HG03442 (cell line): ENCODE measurements around the gene ARAP1.

Source experiments
- ATAC-seq: cut with Tn5 transposase; IDR thresholded peaks from one replicate; pipeline ENCODE4 v1.9.1; 2021; ENCODE audit warnings: mild to moderate bottlenecking, moderate library complexity; ENCODE audit not compliant: unreplicated experiment

Gene ARAP1

DNA sequence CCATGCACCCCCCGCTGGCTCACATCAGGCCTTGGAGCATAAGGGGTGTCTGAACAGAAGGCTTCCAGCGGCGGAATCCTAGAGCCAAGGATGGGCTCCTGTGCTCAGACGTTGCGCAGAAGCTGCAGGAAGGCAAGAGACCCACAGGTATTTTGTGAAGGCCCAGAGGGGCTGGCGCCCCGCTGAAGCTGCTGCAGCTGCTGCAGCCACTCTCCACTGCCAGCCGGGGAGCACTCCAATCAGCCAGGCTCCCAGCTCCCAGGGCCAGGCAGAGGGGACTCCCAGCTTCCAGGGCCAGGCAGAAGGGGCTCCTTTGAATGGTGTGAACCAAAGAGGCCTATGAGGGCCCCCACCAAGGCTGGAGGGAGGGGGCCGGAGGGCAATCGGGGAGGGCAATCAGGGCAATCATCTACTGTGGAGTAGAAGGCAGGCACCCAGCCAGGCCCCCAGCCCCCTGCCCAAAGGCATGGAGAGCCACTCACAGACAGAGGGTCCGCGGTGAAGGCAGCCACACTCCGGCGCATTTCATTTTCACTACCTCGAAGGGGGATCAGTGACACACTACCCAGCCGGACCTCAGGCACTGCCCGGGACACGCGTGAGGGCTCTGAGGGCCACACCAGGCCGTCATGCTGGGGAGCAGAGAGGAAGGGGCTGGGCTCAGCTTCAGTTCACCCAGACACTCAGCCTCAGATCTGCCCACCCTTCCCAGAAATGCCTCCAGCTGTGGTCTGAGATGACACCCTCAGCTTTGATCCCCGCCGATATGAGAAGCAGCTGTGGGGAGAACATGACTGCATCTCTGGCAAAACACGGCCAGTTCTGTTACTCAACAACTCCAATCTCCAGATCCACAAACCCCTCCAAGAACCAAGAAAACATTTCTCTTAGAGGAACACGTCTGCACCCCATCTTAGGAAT lies 66.4 kb downstream of the ARAP1 start:
- ATAC-seq: no peak

- no peak for ATAC-seq
Measured at GRCh38 chr11:72684236-72684912, 67.8 kb downstream of the ARAP1 start.

- ATAC-seq: peak; percentile 44
Measured at GRCh38 chr11:72683782-72684200, 68.4 kb downstream of the ARAP1 start.

GRCh38 chr11:72682858-72683243 lies 69.4 kb downstream of the ARAP1 start:
- ATAC-seq: no peak

DNA sequence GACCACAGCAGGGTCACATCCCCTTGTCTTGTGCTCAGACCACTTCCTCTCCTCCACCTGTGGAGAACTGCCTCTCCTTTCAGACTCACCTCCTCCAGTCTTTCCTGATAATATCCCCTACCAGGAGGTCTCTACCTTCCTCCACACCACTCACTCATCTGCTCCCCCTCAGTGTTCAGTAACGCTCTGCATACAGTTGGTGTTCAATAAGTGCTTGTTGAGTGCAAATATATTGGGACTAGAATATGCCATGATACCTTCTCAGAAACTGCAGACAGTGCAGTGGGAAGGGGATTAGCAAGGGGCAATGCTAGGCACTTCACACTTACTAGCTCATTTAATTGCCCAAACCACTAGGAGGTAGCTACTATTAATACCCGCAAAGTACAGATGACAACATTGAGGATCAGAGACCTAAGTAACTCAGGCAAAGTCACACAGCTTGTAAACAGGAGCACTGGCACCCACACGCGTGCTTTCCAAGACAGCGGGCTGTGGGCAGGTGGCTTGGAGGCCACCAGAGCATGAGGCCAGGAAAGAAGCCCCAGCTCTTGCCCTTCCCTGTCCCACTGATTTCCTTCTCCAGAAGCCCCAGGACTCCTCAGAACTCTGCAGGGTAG lies 69.9 kb downstream of the ARAP1 start:
- ATAC-seq: no peak

DNA sequence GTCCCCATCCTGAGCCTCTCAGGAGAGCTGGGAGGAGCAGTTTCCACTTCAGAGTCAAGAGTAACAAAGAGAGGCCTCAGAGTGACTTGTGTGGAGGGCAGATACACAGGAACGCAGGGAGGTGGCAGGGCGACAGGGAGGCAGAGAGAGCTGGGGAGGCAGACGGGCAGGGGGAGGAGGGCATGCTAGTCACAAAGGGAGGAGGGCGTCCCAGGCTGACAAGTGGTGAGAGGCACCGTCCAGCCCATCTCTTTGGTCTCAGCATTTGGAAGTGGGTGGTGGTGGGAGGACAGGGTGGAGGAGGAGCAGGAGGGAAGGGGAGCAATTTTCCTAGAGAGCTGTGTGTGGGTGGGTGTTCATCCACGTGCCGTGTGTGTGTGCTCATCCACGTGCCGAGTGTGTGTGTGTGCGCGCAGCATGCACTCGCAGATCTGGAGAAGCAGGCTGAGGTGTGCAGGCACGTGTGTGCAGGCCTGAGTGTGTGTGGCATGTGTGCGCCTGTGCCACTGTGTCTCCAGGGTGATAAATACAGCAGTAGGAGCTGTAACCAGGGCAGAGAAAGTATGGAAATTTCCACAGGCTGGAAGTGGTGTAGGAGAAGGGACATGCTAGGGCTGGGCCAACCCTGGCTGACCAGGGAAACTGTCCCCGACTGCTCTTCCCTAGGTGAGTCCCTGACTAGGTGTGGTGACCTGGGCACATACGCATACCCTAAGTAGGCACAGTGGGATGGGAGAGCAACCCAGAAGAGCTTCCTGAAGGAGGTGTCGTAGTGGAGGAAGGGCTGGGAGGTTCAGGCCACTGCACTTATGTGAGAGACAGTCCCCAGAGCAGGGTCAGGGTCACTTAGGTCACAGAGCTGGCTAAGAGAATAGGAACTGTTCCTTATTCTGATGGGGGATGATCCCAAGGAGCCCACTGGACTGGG lies 70.7 kb downstream of the ARAP1 start:
- ATAC-seq: no peak

- no peak for ATAC-seq
Measured at GRCh38 chr11:72680624-72681158, 71.5 kb downstream of the ARAP1 start.

- no peak for ATAC-seq
Measured at GRCh38 chr11:72679869-72680268, 72.3 kb downstream of the ARAP1 start.

GRCh38 chr11:72678524-72678923 lies 73.7 kb downstream of the ARAP1 start:
- no peak for ATAC-seq

GRCh38 chr11:72676861-72677341 lies 75.3 kb downstream of the ARAP1 start:
- ATAC-seq: no peak

GRCh38 chr11:72675221-72675620 lies 77.0 kb downstream of the ARAP1 start:
- no peak for ATAC-seq

DNA sequence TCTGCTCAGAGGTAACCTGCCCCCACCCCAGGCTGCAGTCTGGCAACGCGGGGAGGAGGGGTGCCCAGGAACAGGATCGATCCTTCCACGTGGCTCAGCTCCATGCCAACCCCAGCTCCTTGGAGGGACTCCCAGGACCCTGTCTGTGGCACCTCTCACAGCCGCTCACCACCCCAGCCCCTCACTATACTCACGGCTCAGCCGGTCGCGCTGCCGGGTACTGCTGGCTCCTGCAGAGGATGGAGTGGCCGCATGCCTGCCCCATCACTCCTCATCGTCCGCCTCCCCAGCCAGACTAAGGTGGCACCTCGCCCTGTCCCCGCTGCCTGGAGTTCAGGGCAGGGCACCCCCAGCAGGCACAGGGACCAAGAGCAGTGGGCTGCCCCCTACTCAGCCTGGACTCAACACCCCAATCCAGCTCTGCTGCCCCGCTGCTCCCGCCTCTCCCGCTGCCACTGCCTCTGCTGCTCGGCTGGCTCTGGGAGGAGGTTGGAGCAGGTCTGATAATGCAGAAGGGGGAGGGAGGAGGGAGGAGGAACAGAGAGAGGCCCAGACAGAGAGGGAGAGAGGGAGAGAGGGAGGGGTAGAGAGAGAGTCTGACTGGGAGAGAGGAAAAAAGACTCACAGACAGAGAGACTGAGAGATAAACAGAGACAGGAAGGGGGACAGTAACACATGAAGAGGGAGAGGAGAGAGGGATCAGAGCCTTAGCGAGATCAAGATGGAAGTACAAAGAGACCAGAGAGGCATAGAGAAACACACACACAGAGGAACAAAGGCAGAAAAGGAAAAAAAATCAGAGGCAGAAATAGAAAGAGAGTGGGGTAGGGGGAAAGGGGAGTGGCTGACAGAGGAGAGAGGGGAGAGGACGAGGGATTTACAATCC lies 78.0 kb downstream of the ARAP1 start, which contains the start of gene PDE2A:
Gene PDE2A, minus strand, starts transcription at position 480 of the 886 bp plus-strand sequence. Its CDS starts 215 bp downstream, at position 265.
- no peak for ATAC-seq

GRCh38 chr11:72673284-72673942 lies 78.8 kb downstream of the ARAP1 start:
- no peak for ATAC-seq

DNA sequence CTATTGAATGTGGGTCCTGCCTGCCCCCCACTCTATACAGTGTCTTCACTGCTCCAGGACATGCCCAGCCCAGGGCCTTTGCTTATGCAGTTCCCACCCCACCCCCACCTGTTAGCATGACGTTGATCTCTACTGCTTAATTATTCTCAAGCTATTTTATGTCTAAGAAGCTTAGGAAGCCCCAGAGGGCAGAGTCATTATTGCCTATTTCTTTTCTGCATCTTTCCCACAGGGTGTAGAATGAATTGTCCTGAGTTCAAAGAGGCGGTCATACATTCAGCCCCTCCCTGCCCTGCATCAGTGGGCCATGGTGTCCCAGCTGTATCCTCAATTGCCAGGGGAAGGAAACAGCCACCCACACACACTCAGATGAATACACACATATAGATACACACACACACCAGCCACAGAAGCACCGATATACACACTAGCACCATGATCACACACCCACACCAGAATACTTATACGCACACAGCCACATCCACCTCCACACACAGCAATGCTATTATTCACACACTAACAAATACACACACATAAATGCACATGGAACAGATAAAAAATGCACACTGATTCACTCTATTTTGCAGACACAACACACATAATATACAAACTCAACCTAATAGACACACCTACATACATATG lies 79.5 kb downstream of the ARAP1 start:
- ATAC-seq: no peak

- no peak for ATAC-seq
Measured at GRCh38 chr11:72671152-72672099, 80.8 kb downstream of the ARAP1 start.

GRCh38 chr11:72670041-72670440 lies 82.2 kb downstream of the ARAP1 start:
- ATAC-seq: no peak

DNA sequence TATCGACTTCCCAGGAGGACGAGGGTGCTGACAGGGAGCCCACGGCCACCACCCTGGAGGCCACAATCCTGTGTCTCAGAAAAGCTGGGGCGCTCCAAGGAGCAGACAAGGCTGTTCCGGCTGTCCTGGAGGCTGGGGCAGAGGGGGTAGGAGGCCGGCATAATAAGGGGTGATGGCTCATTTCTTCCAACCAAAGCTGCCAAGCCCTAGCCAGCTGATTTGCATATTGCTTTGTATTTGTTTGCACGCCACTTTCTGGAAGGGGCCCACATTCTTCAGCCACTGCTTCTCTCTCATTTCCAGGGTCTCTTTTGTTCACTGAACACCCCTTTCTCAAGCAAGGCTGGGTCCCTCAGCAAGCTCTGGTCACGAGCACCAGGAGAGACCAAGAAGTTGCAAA lies 82.7 kb downstream of the ARAP1 start:
- ATAC-seq: no peak
